Keratinocyte (primary cell): ENCODE measurements around the gene THSD7B. TPM values are rescaled to one million over a fixed set of nuclear protein-coding genes. Genes with fewer than 3 reads are reported as not detected.

ENCODE experiments used
- DNase-seq: peaks from one replicate; pipeline ENCODE4 v3.0.0-alpha.2; 2011; ENCODE audit warnings: low read depth, missing footprints, low spot score
- FAIRE-seq: peaks from 2 replicates; lab custom pipeline; 2011; peaks lifted over from hg19 to GRCh38; lab: Jason Lieb, UNC
- H2AFZ ChIP-seq: 2 replicates; pipeline ENCODE4 v1.6.0; 2012; ENCODE audit warnings: low read length, control low read depth, inconsistent platforms; ENCODE audit not compliant: control insufficient read depth
- H3K27ac ChIP-seq: 2 replicates; pipeline ENCODE4 v1.5.1; 2011; ENCODE audit warnings: low read length; ENCODE audit not compliant: control insufficient read depth, insufficient read depth
- H3K27me3 ChIP-seq: 3 replicates; pipeline ENCODE4 v1.6.0; 2011; ENCODE audit warnings: low read length; ENCODE audit not compliant: control insufficient read depth, insufficient read depth; ENCODE audit errors: extremely low read depth
- H3K36me3 ChIP-seq, 2 experiments: 2 replicates in 1 of 2; 3 replicates in 1 of 2; pipeline ENCODE4 v1.5.1; 2011; ENCODE audit warnings: low read length in 2 of 2, mild to moderate bottlenecking in 1 of 2; ENCODE audit not compliant: control insufficient read depth in 2 of 2, insufficient read depth in 2 of 2; ENCODE audit errors: extremely low read depth in 1 of 2
- H3K4me1 ChIP-seq: 3 replicates; pipeline ENCODE4 v1.5.1; 2011; ENCODE audit warnings: low read length; ENCODE audit not compliant: control insufficient read depth, insufficient read depth; ENCODE audit errors: extremely low read depth
- H3K4me2 ChIP-seq: 3 replicates; pipeline ENCODE4 v1.6.0; 2011; ENCODE audit warnings: low read depth, low read length; ENCODE audit not compliant: control insufficient read depth, insufficient read depth; ENCODE audit errors: extremely low read depth
- H3K4me3 ChIP-seq, 3 experiments: fragments of 200-600 bp in 1 of 3; sonication (generic) in 1 of 3; 2 replicates in 2 of 3; 3 replicates in 1 of 3; pipeline ENCODE4 v1.5.1; 2011 to 2016; ENCODE audit warnings: low read length in 3 of 3, mild to moderate bottlenecking in 3 of 3, control low read depth in 2 of 3, inconsistent platforms in 1 of 3, low read depth in 1 of 3, mixed read lengths in 1 of 3, mixed run types in 1 of 3, moderate library complexity in 1 of 3; ENCODE audit not compliant: control insufficient read depth in 2 of 3, insufficient read depth in 2 of 3; ENCODE audit errors: extremely low read depth in 1 of 3
- H3K79me2 ChIP-seq: 2 replicates; pipeline ENCODE4 v1.6.0; 2012; ENCODE audit warnings: low read length; ENCODE audit not compliant: control insufficient read depth, insufficient read depth
- H3K9ac ChIP-seq: 3 replicates; pipeline ENCODE4 v1.6.0; 2011; ENCODE audit warnings: low read length; ENCODE audit not compliant: control insufficient read depth, insufficient read depth; ENCODE audit errors: extremely low read depth
- H3K9me1 ChIP-seq: 3 replicates; pipeline ENCODE4 v1.6.0; 2011; ENCODE audit warnings: low read length; ENCODE audit not compliant: control insufficient read depth, insufficient read depth; ENCODE audit errors: extremely low read depth
- H3K9me3 ChIP-seq: 2 replicates; pipeline ENCODE4 v1.5.1; 2012; ENCODE audit warnings: low read depth, low read length; ENCODE audit not compliant: control insufficient read depth
- H4K20me1 ChIP-seq: 3 replicates; pipeline ENCODE4 v1.6.0; 2011; ENCODE audit warnings: low read length; ENCODE audit not compliant: control insufficient read depth, insufficient read depth; ENCODE audit errors: extremely low read depth
- EZH2 ChIP-seq: IDR thresholded peaks from one replicate; pipeline ENCODE4 v1.6.1; 2012; ENCODE audit warnings: inconsistent platforms, mild to moderate bottlenecking, low read length, moderate library complexity
- dilution Hi-C: fragments of 300-500 bp; cut with MboI; formaldehyde crosslinking; loops from one replicate; pipeline ENCODE4 v1.7.0; 2020; ENCODE audit warnings: low sequenced_read_pairs; ENCODE audit not compliant: extremely low pct_ligation_motif_present
- polyA plus RNA-seq, 5 experiments: library from polyadenylated mRNA; depleted of rRNA in 3 of 5; stranded (reverse) in 3 of 5; stranded (forward) in 1 of 5; unstranded in 1 of 5; fragments of >200 nt; gene quantifications; 1 replicate in 1 of 5; 2 replicates in 3 of 5; 3 replicates in 1 of 5; pipeline versions ENCODE4 v1.2.1 to v1.2.3, GENCODE V29; 2011 to 2012; ENCODE audit warnings: missing spikeins in 2 of 5, low read depth in 1 of 5, low replicate concordance in 1 of 5
- TF ChIP-seq, protein P1 (sequence below), 3 experiments: IDR thresholded peaks in 1 of 3; conservative IDR thresholded peaks in 1 of 3; optimal IDR thresholded peaks in 1 of 3; 2 replicates in 2 of 3; 3 replicates in 1 of 3; pipeline versions ENCODE3 to v1.5.1; 2011; ENCODE audit warnings: low read length in 3 of 3, mild to moderate bottlenecking in 3 of 3, moderate library complexity in 2 of 3, control low read depth in 1 of 3, inconsistent platforms in 1 of 3; ENCODE audit not compliant: insufficient read depth in 2 of 3; ENCODE audit errors: extremely low read depth in 1 of 3

THSD7B gene
- polyA plus RNA-seq, 1 donor (not counting 4 experiments of a cell fraction or from before 2014, with no cell fraction given): 0.04 TPM

DNA sequence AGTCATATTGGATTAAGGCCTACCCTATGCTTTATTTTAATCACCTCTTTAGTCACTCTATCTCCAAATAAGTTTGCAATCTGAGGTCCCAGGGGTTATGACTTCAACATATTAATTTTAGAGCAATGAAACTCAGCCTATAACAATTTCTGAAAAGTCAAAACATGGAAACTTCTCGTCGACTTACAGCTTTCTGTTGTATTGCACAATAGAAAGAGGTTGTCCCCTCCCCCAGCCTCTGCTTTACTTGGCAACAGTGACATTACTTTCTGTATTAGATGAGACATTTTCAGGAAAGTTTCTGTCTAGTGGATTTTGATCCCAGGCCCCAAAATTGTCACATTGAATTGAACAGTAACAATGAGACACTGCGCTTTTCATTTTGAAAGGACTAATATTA lies 326.4 kb downstream of the THSD7B start:
- no peak for DNase-seq
- no peak for FAIRE-seq
- H3K9me3 ChIP-seq: no peaks in the 10 kb centered on the region
- H3K9ac ChIP-seq: no peak overlapping the region
- no peak overlapping the region for H2AFZ ChIP-seq
- no peaks in the 10 kb centered on the region for H3K79me2 ChIP-seq
- dilution Hi-C loops: no loop called here
- no peaks in the 10 kb centered on the region for H3K36me3 ChIP-seq
- TF ChIP-seq EZH2: no peak
- TF ChIP-seq, protein P1, sequence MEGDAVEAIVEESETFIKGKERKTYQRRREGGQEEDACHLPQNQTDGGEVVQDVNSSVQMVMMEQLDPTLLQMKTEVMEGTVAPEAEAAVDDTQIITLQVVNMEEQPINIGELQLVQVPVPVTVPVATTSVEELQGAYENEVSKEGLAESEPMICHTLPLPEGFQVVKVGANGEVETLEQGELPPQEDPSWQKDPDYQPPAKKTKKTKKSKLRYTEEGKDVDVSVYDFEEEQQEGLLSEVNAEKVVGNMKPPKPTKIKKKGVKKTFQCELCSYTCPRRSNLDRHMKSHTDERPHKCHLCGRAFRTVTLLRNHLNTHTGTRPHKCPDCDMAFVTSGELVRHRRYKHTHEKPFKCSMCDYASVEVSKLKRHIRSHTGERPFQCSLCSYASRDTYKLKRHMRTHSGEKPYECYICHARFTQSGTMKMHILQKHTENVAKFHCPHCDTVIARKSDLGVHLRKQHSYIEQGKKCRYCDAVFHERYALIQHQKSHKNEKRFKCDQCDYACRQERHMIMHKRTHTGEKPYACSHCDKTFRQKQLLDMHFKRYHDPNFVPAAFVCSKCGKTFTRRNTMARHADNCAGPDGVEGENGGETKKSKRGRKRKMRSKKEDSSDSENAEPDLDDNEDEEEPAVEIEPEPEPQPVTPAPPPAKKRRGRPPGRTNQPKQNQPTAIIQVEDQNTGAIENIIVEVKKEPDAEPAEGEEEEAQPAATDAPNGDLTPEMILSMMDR (optimal IDR thresholded peaks at IDR 0.05 in 1 of 3, IDR thresholded peaks at IDR 0.05 in 1 of 3, conservative IDR thresholded peaks at IDR 0.05 in 1 of 3; ENCODE audit: extremely low read depth in 1 of 3, insufficient read depth in 2 of 3, low read length in 3 of 3): no peak
- H3K4me3 ChIP-seq: no peak overlapping the region
- no peak overlapping the region for H3K27ac ChIP-seq
- H3K4me1 ChIP-seq: no peaks in the 10 kb centered on the region
- H3K4me2 ChIP-seq: no peak overlapping the region
- no peaks in the 10 kb centered on the region for H3K9me1 ChIP-seq
- no peaks in the 10 kb centered on the region for H3K27me3 ChIP-seq
- no peaks in the 10 kb centered on the region for H4K20me1 ChIP-seq

DNA sequence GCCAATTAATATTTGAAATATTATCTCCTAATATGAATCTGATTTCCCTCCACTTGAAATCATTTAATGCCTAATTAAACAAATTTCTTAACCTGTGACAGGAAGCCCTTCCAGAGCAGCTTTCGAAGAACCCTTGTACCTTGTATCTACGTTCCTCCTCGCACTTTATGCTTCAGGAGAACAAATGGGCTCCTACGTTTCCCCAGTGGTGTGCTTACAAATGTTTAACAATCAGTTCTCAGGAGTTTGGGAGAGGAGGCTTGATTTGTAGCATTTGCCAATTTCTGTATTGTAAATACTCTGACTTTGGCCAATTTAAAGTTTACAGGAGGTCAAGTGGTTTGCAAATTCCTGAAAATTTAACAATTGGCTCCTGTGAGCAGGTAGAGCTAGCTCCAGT lies 327.8 kb downstream of the THSD7B start:
- Histone ChIP-seq H3K27ac (no peak overlapping the region), H3K4me3 (no peak overlapping the region), H3K27me3 (no peaks in the 10 kb centered on the region), H3K36me3 (no peaks in the 10 kb centered on the region), H3K4me2 (no peak overlapping the region), H3K79me2 (no peaks in the 10 kb centered on the region), H3K4me1 (no peaks in the 10 kb centered on the region), H3K9me1 (no peaks in the 10 kb centered on the region), H3K9me3 (no peaks in the 10 kb centered on the region), H2AFZ (no peak overlapping the region), H4K20me1 (no peaks in the 10 kb centered on the region), H3K9ac (no peak overlapping the region)
- TF ChIP-seq, protein P1 (optimal IDR thresholded peaks at IDR 0.05 in 1 of 3, IDR thresholded peaks at IDR 0.05 in 1 of 3, conservative IDR thresholded peaks at IDR 0.05 in 1 of 3; ENCODE audit: extremely low read depth in 1 of 3, insufficient read depth in 2 of 3, low read length in 3 of 3): no peak
- no peak for TF ChIP-seq EZH2
- dilution Hi-C loops: no loop called here
- FAIRE-seq (no peak), DNase-seq (no peak)
